Kidney glomerular epithelial cell (primary cell): Measurements from ENCODE around the gene MROH2A.
"Not testable (repeated sequence)": the region's sequence is repeated elsewhere in the genome, so short reads cannot be mapped to it uniquely, and the experiment has no call there.

Experiments
- DNase-seq: peaks from one replicate; lab custom pipeline; 2025; lab: John Stamatoyannopoulos, UW

The MROH2A gene, protein sequence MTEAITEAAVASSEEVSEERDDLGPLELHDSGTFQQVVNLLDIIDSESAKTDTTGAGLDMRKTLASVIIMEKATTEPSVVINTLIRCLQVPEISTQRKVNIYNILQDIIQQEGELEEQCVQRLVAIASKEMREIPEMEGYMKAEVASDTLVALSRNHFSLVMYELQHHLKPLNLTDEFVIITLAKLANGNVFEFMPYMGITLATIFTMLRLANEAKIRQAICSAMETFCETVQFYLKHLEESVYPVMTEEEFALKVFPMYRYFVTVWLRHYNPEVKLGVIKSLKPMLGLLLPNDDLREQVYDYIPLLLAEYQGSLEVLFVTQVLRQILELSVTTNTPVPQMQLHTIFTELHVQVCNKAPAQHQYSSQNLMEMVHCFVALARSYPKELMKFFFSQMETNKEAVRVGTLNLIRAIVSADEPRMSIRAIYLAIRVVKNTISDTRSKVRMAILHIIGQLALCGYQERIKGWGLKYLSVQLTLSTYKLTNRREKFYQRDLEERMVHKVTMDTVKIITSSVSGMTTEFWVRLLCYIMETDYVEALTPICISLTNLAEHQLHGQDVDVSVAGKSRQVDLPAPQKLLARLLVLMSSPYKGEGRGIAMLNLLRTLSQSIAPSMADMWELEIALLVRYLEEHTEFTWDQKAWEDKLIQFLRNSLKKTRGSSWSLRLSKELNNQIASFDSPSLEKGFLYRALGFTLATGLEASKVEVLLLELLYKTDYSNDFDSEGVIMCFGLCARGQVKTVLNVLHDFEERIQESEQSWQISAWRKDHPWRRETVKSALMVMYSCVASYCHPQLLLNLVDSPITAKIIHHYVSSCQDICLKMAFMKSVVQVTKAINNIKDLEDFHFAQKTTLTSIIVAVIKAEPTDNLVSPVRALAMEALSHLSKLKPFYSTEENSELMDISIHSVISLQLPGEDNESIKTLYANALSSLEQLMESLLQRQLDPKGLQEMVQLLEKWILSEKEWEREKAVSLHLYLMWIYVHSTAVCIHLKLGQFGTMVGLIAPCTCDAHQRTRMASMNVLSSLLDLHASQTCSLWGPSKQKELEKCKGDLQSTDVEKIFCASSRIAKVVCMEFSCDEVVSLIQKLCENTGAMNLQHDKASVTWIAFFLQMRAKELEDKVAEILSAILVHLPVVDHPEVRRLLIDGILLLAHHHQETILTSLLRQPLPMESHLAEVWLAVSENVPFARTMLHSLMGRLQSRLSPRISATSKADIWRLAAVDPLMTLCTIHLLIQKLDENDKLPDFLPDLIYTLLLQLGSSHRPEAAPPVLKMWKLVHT (N-terminal part only)

DNA sequence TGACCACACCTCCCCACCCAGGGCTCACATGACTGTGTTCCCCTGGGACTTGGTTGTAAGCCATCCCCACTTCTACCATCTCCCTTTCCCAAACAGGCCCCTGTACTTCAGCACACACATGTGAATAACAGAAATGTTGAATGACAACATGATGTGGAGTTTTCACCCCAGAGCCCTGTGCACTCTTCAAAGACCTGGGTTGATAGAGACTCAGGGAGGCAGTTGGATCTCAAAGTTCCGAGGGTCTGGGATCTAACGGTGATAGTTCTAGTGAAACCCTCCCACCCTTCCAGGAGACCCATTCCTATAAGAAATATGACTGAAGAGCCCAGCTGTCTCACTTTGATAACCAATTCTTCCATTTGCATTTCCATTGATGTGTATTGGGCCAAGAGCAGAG, at the start of gene MROH2A:
MROH2A (plus strand) TSS at position 301 of the 400 bp plus-strand sequence. CDS start 1,029 bp downstream, outside the sequence.
- DNase-seq, result no peak

DNA sequence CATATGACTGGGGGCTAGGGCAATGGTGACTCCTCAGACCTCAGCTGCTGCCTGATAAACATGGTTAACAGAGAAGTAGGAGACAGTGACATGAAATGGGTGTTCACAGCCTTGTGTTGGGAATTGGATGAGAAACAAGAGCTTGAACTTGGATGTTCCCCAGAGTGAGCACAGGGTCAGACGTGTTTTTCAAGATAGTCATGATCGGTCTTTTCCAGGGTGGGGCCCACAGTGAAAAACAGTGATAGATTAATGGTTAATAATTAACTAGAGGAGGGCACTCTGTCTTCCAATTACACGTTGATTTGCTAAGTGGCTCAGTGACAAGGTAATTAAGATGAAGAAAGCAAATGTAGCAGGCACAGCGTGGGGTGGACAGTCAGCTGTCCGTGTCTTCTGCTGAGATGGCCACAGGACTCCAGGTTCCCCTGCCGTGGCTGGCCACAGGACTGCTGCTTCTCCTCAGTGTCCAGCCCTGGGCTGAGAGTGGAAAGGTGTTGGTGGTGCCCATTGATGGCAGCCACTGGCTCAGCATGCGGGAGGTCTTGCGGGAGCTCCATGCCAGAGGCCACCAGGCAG, 49.3 kb upstream of the MROH2A start, which contains the start of gene UGT1A3:
UGT1A3 (plus strand) TSS at position 320 of the 579 bp plus-strand sequence; CDS start at position 405, 85 bp downstream.
- DNase-seq, result no peak

DNA sequence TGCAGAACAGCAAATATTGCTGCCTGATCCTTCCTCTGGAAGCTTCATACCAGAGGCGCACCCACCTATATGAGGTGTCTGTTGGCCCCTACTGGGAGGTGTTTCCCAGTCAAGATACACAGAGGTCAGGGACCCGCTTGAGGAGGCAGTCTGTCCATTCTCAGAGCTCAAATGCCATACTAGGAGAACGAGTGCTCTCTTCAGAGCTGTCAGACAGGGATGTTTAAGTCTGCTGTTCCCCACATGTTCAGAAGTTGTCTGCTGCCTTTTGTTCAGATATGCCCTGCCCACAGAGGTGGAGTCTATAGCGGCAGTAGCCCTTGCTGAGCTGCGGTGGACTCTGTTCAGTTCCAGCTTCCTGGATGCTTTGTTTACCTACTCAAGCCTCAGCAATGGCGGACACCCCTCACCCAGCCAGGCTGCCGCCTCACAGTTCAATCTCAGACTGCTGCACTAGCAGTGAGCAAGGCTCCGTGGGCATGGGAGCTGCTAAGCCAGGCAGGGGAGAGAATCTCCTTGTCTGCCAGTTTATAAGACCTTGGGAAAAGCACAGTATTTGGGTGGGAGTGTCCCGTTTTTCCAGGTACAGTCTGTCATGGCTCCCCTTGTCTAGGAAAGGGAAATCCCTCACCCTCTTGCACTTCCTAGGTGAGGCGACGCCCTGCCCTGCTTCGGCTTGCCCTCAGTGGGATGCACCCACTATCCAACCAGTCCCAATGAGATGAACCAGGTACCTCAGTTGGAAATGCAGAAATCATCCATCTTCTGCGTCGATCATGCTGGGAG, 41.1 kb upstream of the MROH2A start:
- DNase-seq, result not testable (repeated sequence)

DNA sequence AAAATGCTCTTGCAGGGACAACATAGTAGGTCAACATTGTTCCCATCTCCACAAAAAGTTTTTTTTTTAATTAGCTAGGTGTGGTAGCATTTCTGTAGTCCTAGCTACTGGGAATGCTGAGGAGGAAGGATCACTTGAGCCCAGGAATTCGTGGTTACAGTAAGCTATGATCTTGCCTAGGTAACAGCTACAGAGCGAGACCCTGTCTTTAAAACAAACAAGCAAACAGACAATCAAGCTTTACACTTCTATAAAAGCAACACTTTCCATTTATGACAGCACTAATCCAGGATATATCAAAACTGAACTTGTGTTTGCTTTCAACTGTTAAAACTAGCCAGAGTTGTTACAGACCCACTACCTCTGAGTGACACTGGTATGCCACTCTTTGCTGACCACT, 37.3 kb upstream of the MROH2A start:
- DNase-seq, result peak; percentile 49

DNA sequence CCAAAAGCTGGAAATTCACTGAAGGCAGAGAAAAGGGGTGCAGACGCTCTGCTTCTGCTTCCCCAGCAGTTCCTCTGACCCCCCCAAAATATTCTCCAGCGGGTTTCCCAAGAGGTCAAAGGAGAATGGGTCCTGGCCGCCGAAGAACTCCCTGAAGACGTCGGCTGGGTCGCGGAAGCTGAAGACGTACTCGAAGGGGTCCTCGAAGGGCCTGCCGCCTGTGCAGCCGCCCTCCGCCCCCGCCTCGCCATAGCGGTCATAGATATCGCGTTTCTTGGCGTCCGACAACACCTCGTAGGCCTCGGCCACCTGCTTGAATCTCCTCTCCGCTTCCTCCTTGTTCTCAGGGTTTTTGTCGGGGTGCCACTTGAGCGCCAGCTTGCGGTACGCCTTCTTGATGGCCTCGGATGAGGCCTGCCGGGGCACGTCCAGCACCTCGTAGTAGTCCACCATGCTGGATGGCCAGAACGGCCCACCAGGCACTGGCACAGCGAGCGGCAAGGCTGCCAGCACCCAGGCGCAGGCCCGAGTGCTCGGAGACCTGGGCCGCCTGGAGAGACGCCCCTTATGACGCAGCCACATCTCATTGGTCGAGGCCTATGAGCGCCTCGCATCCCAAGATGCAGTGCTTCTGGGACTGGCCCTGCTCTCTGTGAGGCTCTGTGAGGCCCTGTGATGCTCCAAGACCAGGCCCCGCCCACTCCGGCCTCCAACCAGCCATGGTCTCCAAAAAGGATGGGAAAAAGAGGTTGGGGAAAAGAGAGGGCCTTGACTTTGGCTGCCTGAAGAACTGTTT, 34.5 kb upstream of the MROH2A start:
- DNase-seq, result no peak

DNA sequence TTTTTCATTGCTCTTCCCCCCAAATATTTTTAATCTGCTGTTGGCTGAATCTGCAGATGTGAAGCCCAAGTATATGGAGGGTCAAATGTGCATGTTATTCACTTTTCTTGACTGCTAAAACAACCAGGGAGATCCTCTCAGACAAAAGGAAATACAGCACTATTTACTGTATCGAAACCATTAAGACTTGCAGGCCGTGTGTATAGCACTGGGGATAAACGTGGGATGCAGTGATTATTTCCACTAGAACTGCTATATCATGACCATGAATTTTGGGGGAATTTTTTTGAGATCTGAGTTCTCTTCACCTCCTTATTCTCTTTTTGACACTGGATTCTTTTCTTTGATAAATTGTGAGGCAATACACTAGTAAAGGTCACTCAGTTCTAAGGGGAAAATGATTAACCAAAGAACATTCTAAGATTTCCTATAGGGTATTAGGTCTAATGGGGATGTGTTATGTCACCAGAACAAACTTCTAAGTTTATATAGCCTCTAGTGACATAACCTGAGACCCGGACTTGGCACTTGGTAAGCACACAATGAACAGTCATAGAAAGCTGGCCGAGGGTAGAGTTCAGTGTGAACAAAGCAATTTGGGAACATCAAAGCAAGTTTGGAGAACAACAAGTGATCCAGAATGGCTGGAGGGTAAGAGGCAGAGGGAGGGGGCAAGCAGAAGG, 32.9 kb upstream of the MROH2A start:
- DNase-seq, result no peak

DNA sequence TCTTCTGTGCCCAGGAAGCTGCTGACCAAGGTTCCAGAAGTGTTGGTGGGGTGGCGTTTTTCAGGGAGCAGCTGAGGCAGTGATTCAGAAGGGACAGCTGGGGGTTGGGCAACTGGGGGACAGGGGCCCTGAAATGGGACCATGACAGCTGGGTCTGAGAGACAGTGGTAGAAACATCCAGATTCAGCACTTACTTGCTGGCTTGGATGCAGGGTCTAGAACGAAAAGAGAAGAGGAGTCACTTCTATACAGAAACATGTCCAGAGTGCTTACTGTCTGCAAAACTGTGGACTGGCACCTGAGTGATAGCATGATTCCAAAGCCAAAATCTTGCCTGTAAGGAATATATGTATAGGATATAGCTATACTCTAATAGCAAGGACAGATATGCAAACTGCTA, 32.3 kb upstream of the MROH2A start:
- not testable (repeated sequence) for DNase-seq

DNA sequence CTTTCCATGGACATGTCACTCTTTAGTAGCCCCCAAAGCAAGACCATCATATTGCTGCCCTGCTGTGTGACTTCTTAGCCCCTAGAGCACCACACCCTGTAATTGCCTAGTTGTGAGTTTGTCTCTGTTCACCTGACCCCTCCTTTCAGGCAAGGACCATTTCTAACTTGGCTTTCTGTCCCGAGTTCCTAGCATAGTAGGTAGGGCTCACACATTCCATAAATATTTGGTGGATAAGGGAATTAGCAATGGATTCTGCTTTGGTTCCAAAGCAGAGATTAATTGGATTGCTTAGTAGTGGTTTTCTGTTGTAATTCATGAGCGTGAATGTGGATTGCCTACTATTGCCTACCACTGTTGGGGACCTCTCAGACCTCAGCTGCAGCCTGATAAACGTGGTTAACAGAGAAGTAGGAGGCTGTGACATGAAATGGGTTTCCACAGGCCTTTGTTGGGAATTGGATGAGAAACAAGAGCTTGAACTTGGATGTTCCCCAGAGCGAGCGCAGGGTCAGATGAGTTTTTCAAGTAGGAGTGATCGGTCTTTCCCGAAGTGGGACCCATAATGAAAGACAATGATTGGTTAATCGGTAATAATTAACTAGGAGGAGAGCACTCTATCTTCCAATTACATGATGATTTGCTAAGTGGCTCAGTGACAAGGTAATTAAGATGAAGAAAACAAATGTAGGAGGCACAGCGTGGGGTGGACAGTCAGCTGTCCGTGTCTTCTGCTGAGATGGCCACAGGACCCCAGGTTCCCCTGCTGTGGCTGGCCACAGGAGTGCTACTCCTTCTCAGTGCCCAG, 31.5 kb upstream of the MROH2A start:
- peak; percentile 38 for DNase-seq

DNA sequence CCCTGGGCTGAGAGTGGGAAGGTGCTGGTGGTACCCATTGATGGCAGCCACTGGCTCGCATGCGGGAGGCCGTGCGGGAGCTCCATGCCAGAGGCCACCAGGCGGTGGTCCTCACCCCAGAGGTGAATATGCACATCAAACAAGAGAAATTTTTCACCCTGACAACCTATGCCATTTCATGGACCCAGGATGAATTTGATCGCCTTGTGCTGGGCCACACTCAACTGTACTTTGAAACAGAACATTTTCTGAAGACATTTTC, 30.9 kb upstream of the MROH2A start:
- DNase-seq, result no peak

DNA sequence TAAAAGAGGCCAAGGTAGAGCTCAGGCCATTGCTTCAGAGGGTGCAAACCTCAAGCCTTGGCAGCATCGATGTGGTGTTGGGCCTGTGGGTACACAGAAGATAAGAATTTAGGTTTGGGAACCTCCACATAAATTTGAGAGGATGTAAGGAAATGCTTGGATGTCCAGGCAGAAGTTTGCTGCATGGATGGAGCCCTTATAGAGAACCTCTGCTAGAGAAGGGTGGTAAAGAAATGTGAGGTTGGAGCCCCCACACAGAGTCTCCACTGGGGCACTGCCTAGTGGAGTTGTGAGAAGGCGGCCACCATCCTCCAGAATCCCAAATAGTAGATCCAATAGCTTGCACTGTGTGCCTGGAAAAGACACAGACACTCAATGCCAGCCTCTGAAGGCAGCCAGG, 27.4 kb upstream of the MROH2A start:
- not testable (repeated sequence) for DNase-seq

DNA sequence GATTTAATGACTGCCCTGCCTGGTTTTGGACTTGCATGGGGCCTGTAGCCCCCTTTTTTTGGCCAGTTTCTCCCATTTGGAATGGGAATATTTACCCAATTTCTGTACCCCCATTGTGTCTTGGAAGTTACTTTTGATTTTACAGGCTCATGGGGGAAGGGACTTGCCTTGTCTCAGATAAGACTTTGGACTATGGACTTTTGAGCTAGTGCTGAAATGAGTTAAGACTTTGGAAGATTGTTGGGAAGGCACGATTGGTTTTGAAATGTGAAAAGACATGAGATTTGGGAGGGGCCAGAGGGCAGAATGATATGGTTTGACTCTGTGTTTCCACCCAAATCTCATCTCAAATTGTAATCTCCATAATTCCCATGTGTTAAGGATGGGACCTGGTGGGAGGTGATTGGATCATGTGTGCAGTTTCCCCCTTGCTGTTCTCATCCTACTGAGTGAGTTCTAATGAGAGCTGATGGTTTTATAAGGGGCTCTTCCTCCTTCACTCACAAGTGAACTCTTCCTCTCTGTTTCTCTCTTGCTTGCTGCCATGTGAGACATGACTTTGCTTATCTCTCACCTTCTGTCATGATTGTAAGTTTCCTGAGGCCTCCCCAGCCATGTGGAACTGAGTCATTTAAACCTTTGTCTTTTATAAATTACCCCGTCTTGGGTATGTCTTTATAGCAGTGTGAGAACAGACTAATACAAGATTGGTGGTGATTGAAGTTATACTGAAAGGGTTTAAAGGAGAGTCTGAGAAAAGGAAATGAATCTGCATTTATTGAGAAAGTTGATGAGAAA, 26.7 kb upstream of the MROH2A start:
- DNase-seq, result not testable (repeated sequence)

DNA sequence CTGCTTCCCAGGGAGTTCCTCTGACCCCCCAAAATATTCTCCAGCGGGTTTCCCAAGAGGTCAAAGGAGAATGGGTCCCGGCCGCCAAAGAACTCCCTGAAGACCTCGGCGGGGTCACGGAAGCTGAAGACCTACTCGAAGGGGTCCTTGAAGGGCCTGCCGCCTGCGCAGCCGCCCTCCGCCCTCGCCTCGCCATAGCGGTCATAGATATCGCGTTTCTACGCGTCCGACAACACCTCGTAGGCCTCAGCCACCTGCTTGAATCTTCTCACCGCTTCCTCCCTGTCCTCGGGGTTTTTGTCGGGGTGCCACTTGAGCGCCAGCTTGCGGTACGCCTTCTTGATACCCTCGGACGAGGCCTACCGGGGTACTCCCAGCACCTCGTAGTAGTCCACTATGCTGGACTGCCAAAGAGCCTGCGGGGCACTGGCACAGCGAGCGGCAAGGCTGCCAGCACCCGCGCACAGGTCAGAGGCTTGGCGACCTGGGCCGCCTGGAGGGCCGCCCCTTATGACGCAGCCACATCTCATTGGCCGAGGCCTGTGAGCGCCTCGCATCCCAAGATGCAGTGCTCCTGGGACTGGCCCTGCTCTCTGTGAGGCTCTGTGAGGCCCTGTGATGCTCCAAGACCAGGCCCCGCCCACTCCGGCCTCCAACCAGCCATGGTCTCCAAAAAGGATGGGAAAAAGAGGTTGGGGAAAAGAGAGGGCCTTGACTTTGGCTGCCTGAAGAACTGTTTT, 23.1 kb upstream of the MROH2A start:
- DNase-seq, result no peak

DNA sequence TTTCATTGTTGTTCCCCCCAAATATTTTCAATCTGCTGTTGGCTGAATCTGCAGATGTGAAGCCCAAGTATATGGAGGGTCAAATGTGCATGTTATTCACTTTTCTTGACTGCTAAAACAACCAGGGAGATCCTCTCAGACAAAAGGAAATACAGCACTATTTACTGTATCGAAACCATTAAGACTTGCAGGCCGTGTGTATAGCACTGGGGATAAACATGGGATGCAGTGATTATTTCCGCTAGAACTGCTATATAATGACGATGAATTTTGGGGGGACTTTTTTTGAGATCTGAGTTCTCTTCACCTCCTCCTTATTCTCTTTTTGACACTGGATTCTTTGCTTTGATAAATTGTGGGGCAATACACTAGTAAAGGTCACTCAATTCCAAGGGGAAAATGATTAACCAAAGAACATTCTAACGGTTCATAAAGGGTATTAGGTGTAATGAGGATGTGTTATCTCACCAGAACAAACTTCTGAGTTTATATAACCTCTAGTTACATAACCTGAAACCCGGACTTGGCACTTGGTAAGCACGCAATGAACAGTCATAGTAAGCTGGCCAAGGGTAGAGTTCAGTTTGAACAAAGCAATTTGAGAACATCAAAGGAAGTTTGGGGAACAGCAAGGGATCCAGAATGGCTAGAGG, 21.6 kb upstream of the MROH2A start:
- DNase-seq, result peak; percentile 18

DNA sequence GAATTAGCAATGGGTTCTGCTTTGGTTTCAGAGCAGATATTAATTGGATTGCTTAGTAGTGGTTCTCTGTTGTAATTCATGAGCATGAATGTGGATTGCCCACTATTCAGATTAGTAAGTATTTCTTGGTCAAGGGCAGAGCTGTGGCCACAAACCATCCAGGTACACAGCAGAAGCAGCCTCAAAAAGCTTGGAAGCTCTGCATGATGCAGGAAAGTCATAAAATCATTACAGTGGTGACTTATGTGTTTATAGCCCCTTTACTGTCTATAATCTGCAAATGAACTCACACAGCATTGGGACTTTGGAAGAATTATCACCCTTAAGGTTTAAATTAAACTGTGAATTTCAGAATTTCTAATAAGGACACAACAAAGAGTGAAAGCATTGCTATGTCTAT, 20.0 kb upstream of the MROH2A start:
- no peak for DNase-seq

DNA sequence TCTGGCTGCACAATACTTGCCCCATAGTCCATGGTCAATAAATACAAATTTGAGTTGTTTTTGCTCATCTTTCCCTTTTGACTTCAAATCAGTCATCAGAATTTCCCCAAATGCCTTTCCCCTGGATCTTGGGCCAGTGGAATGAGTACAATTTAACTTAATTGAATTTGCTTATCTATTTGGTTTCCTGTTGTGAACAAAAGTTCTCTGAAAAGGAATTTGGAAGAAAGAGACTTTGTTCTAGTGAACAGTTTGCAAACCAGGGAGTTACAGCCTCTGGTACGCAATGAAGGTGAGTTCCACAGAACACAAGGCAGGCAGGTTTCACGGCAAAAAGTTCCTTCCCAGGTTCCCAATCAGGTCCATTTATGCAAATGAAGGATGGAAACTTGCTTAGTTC, 19.3 kb upstream of the MROH2A start:
- no peak for DNase-seq

DNA sequence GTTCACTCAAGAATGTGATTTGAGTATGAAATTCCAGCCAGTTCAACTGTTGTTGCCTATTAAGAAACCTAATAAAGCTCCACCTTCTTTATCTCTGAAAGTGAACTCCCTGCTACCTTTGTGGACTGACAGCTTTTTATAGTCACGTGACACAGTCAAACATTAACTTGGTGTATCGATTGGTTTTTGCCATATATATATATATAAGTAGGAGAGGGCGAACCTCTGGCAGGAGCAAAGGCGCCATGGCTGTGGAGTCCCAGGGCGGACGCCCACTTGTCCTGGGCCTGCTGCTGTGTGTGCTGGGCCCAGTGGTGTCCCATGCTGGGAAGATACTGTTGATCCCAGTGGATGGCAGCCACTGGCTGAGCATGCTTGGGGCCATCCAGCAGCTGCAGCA, 18.1 kb upstream of the MROH2A start, which contains the start of gene UGT1A1:
UGT1A1 (plus strand) TSS at position 228 of the 400 bp plus-strand sequence; CDS start at position 246, 18 bp downstream.
- DNase-seq, result no peak
